Left lobe of liver (tissue), 2 donors: ENCODE measurements around the gene AKNA. TPM values are rescaled to one million over a fixed set of nuclear protein-coding genes. Genes with fewer than 3 reads are reported as not detected.

Experiments
- ATAC-seq: fragments of 200-7000 bp; cut with Tn5 transposase; one replicate; pipeline ENCODE4 v1.9.1; 2020; ENCODE audit warnings: mild to moderate bottlenecking, moderate library complexity
- DNase-seq: peaks from one replicate; pipeline ENCODE4 v3.0.0-alpha.2; 2020; ENCODE audit warnings: low spot score
- total RNA-seq: library from RNA; stranded (reverse); gene quantifications from one replicate; pipeline ENCODE4 v1.2.1, GENCODE V29; 2021
- donor health status: DM: no; HTN: no; CAD: no; lungs with moderate emphysema.
- donor health status: DM: no; HTN: yes; CAD: no.

The AKNA gene
- total RNA-seq, 1 donor from 2014 or later: 7.3 TPM

DNA sequence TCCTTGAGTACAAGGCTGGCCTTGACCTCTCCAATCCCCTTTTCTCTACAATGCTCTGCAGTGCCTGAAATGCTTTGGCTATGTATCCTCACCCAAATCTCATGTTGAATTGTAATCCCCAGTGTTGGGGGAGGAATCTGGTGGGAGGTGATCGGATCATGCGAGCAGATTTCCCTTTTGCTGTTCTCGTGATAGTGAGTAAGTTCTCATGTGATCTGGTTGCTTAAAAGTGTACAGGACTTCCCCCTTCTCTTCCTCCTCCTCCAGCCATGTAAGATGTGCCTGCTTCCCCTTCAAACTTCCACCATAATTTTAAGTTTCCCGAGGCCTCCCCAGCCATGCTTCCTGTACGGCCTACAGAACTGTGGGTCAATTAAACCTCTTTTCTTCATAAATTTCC lies 28.5 kb upstream of the AKNA start:
- DNase-seq (no peak), ATAC-seq (no peak)

DNA sequence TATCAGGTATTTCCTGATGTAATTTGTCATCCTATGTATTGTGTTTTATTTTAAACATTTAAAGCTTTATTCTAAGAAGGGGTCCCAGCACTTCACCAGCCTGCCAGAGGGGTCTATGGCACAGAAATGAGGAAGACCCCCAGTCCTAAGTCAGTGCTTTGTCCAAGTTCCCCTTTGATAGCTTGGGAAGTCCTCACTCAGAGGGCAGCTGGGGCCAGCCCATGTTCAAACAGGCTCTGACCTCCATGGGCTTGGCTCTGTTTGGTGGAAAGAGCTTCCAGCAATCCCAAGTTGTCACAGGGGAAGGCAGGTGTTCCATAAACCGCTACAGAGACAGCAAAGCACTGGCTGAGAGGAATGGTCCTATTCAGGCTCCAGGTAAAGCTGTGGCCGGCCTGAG lies 26.6 kb upstream of the AKNA start:
- peak; percentile 27 for ATAC-seq
- DNase-seq: no peak

DNA sequence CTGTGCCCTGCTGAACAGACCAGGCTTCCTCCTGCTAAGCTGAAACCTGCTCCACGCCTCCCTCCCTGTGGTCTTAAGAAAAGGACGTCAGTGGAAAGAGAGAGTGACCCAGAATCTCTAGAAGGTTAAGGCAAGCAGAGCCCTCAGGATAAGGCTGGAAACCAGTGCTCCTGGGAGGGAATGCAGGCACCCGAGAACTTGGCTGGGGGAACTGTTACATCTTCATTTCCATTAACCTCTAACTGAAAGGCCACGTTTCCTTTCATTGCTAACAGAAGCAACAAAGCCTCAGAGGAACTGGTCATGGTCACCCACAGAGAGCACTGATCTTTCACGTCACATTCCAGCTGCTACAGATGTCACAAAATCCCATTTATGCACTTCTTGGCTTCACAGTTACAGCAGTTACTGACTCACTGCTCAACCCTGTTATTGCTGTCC lies 26.1 kb upstream of the AKNA start:
- ATAC-seq: peak; percentile 15
- DNase-seq: no peak

DNA sequence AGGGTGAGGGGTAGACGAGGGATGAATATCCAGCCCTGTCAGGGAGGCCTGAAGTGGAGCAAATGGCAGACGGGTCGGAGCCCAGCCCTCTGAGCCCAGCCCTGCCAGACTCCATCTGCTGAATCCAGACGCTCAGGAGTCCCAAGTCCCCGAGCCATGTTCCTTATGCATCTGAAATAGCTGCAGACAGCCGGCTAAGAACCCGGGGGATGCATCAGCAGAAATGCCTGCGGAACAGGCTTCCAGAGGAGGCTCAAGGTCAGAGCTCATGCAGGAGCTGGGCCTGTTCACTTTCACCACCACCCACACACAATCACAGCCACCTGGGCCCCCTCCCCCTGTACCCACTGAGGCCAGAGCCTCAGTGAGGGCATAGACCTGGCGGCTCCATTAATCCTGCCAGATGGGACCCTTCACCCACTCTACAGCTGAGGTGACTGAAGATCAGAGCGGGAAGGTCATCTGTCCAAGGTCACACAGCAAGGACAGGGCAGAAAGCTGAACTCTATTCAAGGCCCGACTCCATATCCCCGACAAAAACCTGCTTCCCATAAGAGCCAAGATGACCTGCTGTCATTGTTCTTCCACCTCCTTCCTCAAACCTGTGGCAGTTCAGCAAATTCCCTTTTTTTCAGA lies 24.4 kb upstream of the AKNA start:
- DNase-seq (no peak), ATAC-seq (no peak)

DNA sequence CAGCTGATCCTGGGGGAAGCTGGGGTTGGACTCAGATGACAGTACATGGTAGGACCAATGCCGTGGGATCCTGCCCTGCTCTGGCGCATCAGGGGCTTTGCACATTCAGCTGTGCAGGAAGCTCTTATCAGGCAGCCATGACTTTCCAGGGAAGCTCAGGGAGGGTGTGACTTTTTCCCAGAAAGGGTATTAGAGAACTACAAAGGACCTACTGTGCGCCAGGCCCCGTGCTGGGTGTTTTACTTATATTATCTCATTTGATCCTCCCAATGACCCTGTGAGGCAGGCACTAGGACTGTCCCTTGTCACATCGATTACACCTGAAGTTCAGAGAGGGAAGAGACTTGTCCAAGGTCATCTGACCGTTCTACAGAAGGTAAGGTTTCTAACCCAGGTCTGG lies 23.7 kb upstream of the AKNA start:
- no peak for ATAC-seq

DNA sequence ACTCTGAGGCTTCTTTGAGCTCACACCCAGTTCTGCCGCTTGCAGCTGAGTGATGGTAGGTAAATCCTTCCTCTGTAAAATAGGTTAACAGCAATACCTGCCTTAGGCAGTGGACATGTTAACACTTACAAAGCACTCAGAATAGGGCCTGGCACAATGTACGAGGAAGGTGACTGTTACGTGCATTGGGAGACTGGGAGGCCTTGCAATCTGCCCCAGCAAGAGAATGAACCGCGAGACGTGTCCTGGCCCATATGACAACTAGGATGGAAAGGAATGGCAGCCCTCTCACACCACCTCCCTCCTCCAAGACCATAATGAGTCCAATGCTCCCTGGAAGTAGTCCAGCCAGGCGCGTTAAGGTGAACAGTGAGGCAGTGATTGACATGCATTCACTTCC lies 23.1 kb upstream of the AKNA start:
- DNase-seq (no peak), ATAC-seq (no peak)

More for the DNA sequence above, 23.7 kb upstream of the AKNA start:
- no peak for DNase-seq

DNA sequence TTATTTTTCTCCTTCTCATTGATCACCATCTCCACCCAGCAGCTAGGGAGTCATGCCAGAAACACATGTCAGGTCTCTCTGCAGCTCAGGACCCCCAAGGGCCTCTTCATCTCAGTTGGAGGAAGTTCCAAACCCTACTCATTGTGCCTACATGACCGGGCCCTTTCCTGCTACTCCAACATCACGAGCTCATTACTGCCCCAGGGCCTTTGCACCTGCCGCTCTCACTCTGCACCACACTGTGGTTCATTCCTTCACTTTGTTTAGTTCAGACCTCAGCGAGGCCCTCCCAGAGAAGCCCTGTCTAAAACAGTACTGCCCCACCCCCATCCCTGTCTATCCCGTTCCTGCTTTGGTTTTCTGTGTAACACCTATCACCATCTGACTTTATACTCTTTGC lies 22.1 kb upstream of the AKNA start:
- DNase-seq (no peak), ATAC-seq (no peak)

DNA sequence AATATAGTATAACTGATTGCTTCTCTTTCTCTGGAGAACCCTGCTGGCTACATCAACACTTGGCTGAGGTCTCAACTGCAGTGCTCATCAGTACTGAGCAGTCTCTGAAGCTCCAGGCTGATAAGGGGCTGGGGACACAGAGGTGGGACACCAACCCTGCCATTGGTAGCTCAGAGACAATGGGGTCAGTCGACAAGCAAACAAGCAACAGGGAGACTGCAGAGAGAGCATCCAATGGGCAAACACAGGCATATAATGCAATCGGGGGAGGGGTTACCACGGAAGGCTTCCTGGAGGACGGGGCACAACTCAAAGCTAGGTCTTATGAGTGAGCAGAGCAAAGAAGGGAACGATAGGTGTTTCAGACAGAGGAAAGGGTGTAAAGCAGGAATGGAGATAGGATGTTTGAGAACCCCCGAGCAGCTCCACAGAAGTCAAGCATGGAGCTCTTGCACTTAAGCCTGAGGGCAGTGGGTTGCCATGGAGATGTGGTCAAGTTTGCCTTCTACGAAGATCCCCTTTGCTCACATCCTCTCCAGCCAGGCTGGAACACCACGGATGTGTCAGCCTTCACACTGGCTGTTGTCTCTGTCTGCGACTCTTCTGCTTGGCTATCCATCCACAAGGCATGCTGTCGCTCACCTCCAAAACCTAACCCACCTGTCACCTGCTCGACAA lies 21.5 kb upstream of the AKNA start:
- no peak for DNase-seq

DNA sequence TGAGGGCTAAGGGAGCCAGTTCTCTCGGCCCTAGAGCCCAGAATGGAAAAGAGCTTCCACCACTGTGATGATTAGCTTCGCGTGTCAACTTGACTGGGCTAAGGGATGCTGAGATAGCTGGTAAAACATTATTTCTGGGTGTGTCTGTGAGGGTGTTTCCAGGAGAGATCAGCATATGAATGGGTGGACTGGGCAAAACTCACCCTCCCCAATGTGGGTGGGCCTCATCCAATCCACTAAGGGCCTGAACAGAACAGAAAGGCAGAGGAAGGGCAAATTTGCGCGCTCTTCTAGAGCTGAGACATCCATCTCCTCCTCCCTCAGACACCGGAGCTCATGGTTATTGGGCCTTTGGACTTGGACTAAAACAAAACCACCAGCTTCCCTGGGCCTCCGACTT lies 20.9 kb upstream of the AKNA start:
- ATAC-seq: no peak

More for the DNA sequence above, 21.5 kb upstream of the AKNA start:
- no peak for ATAC-seq

DNA sequence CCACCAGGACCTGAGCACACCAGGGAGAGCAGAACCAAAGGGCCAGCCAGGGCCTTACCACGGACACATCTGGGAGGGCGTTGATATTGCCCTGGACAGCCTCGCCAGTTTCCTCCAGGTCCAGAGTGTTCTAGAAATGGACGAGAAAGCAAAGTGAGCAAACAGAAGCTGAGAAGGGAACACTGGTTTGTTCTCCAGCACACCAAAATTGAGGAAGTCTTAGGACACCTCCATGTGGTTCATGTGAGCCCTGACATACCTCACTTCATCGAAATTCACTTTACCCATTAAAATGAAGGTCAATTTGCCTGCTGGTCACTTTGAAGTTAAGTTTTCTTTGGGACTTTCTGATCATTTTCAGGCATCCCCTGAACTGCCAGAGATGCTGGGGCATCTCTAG lies 20.1 kb upstream of the AKNA start:
- no peak for ATAC-seq
- DNase-seq: no peak

More for the DNA sequence above, 20.9 kb upstream of the AKNA start:
- no peak for DNase-seq

DNA sequence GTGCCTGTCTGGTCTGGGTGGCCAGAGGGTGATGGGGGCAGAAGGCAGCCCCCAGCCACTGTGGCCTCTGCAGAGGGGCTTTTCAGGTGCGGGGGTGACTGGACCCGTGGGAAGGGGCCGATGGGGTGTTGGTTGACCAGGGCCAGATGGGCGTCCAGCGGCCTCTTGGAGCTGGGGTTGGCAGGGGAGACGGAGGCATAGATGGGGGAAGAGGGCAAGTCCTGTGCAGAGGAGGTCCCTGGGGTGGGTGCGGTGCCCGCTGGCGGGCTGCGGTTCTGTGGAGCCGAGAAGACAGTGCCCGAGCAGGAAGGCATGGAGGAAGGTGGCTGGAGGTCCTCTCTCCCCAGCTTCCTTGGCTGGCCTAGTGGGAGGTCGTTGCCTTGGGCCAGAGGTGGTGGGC lies 18.7 kb upstream of the AKNA start:
- no peak for ATAC-seq
- no peak for DNase-seq

DNA sequence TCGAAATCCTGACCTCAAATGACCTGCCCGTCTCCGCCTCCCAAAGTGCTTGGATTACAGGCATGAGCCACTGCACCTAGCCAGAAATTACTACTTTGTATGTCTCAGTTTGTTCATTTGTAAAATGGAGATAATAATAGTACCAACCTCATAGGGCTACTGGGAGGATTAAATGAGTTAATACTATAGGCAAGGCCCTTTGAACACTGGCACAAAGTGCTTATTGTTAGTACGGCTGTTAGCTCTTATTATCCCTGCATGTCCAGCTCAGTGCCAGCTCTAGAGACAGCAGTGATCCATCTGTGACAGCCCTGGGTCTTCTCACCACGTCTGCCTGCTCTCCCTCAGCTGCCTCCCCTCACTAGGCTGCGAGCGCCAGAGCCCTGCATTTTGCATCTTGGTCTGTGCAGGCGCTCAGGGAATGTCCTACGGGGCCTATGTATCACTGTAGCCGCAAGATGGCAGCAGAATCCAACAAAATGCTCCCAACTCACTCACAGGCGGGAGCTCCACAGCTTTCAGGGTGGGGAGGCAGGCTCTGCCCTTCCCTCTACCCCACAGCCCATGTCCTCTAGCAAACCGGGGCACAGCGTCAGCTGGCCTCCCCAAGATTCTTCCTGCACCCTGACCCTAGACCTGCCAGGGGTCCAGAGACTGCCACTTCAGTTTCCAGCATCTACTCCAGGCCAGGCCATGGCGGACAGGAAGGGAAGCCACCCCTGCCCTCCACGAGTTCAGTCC lies 17.7 kb upstream of the AKNA start:
- ATAC-seq: peak; percentile 95

DNA sequence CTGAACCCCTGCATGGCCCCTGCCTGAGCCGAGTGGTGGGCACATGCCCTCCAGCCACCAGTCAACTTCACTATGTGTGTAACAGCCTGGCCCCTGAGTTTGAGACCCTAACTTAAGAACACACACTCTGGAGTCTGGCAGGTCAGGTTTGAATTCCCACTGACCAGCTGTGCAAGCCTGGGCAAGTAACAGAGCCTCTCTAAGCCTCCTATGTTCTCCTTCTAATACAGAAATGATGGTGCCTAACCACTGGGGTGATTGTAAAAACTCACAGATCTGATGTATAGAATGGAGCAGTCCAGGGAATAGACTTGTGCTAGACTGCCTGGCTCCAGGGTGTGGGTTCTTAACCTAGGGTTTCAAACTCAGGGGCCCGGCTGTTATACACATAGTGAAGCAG lies 16.7 kb upstream of the AKNA start:
- ATAC-seq: no peak
- no peak for DNase-seq

More for the DNA sequence above, 17.7 kb upstream of the AKNA start:
- DNase-seq: peak; percentile 78

DNA sequence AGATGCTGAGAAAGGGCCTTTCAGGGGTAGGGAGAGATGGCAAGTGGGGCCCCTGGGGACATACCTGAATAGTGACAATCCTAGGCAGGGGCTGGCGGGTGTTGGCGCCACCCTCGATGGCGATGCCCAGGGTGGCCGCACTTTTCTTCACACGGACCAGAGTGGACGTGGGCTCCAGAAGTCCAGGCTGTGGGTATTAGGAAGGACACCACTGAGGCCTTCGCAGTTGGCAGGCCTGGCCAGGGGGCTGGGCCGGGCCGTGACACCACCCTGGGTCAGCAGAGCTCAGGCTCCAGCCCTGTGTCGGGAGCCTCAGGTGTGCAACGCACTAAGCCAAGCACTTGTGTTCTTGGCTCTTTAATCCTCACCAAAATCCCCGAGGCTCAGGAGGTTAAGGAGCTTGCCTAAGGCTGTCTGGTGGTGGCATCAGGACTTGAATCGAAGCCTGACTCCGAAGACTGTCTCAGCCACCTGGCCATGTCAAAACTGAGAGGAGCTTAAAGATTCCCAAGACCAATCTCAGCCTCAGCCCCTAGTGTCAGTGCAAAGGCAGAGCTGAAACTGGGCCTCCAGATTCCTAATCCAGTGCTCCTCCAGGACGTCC lies 15.5 kb upstream of the AKNA start:
- ATAC-seq: no peak

DNA sequence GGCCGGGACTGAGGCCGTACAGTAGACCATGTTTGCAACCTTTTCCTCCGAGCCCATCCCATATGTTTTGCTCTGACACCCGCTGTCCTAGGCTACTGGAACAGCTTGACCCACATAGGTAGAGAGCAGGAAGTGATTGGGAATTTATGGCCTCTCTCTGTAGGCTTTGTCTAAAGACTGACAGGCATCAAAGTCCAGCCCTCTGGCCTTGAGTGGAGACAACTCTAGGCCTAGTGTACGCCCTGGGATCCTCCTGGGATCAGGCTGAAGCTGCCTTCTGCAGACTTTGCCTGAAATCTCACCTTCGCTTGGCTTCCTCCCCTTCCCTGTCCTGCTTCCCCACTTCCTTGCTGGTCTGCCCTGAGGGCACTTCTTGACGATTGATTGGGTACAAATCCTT lies 13.6 kb upstream of the AKNA start:
- ATAC-seq: no peak
- no peak for DNase-seq

More for the DNA sequence above, 15.5 kb upstream of the AKNA start:
- no peak for DNase-seq

DNA sequence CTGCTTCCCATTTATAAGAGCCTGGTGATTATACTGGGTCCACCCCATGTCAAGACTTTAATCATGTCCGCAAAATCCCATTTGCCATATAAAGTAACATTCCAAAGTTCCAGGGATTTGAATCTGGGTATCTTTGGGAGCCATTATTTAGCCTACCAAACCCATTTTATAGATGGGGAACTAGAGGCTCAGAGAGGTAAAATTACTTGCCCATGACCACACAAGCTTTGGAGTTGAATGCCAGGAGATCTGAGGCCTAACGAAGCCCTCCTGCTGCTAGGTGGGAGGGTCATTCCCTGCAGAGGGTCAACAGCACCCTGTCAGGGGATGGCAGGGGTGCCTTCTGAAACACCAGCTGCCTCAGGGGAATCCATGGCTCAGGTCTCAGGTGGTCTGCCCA lies 13.0 kb upstream of the AKNA start:
- no peak for ATAC-seq
- DNase-seq: no peak

DNA sequence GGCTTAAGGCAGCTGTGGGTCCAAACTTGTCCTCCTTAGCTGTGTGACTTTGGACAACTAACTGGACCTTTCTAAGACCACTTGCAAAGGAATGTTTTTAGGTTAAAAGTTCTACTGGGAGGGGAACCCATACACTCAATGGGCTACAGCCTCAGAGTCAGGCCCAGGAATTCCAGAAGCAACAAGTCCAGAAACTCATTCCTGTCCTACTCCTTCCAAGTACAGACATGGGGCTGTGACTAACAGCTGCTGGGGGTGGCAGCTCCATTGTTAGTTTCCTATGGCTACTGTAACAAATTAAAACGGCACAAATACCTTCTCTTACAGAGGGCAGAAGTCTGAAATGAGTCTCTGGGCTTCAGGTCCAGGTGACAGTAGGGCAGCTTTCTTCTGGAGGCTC lies 12.4 kb upstream of the AKNA start:
- DNase-seq (no peak), ATAC-seq (no peak)

DNA sequence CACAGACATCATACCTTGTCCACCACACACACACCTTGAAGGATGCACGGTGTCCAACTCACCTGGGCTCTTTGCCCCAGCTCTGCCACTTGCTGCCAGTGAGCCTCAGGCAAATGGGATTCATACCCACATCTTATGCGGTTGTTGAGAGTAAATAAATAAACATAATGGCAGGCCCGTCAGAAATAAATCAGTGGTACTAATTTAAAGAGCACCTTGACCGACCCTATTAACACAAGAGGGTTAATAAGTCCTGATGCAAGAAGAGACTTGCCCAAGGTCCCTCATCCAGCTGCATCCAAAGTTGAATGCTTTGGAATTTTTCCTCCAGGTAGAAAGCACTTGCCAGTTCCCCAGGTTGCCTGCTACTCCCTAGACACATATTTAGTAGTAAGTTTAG lies 11.6 kb upstream of the AKNA start:
- DNase-seq: no peak
- no peak for ATAC-seq

DNA sequence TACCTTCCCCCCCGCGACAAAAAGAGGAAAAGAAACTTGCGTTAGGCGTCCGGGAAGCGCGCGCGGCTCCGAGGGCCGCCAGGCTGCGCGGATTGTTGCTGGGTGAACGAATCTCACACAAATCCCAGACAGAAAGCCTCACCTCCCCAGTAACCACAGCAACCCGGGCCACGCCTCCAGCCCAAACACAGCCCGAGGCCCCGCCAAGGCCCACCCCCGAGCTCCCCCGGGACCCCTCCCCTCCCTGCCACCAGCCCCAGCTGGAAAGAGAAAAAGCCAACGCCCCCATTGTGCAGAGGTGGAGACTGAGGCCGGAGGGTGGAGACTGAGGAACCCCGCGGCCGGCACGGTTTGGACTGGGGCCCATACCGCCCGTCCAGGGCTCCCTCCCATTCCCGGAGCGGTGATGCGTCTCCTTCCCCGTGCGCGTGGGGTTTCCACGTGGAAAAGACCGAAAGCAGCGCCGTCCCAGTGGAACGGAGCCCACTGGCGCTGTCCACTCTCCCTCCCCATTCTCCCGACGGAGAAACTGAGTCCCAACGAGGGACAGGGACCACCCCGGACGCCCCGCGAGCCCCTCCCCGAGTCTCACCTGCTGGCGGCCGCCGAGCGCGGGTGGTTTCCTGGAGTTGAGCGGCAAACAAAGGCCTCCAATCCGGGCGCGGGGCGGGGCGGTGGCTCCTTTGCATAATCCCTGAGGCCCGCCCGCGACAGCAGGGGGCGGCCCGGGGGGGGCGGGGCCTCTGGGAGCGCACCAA lies 10.2 kb upstream of the AKNA start:
- peak; percentile 90 for ATAC-seq

DNA sequence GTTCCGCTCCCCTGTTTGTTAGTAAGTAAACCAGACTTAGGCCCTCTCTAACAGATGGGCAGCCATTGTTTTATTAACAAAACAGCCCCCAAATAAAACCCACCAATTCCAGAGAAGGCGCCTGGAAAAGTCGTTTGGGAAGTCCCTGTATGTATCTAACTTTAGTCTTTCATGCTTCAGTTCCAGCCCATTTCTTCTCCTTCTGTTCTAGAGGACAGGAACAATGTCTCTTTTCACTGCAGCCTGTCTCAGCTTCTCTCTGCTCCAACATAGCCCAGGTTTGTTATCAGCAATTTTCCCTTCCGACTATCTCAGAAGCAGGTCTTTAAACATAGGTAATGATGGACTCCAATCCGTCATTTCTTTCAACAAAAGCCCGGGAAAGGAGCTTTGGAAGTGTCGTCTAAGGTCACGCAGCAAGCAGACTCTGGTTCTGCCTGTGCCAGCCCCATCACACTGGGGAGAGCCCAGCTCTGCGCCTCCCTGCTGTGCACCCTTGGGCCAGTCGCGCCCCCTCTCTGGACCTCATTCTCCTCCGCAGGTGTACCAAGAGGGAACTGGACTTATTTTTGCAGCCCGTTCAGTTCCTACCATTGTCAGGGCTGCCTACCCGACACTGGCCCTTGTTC lies 9.6 kb upstream of the AKNA start:
- no peak for DNase-seq
- peak; percentile 0 for ATAC-seq

More for the DNA sequence above, 10.2 kb upstream of the AKNA start:
- peak; percentile 98 for DNase-seq
